PC-3 (cell line): ENCODE measurements around the gene PIR. TPM values are rescaled to one million over a fixed set of nuclear protein-coding genes. Genes with fewer than 3 reads are reported as not detected.

Source experiments
- ATAC-seq: fragments of 200-7000 bp; cut with Tn5 transposase; 2 replicates; pipeline ENCODE4 v1.9.1; 2020; ENCODE audit warnings: mild to moderate bottlenecking, moderate library complexity
- BruUV-seq: library from RNA; stranded (reverse); fragments of 400-500 nt; replicated peaks from 2 replicates; lab custom pipeline; 2021; lab: Mats Ljungman, UMichigan
- CTCF ChIA-PET: fragments of 300-600 bp; sonication (Branson Sonifier 250); formaldehyde crosslinking; loops from one replicate; lab custom pipeline; 2022; ENCODE audit warnings: antibody characterized with exemption; lab: Charles Lee
- POLR2A ChIA-PET: fragments of 300-600 bp; sonication (Branson Sonifier 250); formaldehyde crosslinking; loops from one replicate; lab custom pipeline; 2022; ENCODE audit warnings: antibody characterized with exemption; ENCODE audit not compliant: unreplicated experiment; lab: Charles Lee
- DNase-seq: peaks from one replicate; pipeline ENCODE4 v3.0.0-alpha.2; 2015
- H2AFZ ChIP-seq: fragments of 300-600 bp; sonication (generic); 2 replicates; pipeline ENCODE4 v1.6.0; 2016; ENCODE audit warnings: antibody characterized with exemption, low read length
- H3F3A ChIP-seq: fragments of 300-600 bp; sonication (generic); one replicate; pipeline ENCODE4 v1.6.0; 2017; ENCODE audit warnings: antibody characterized with exemption, low read length, control low read depth, mild to moderate bottlenecking; ENCODE audit not compliant: unreplicated experiment
- H3K27ac ChIP-seq: fragments of 300-600 bp; sonication (generic); 2 replicates; pipeline ENCODE4 v1.5.1; 2016; ENCODE audit warnings: mild to moderate bottlenecking, low read length
- H3K27me3 ChIP-seq: fragments of 300-600 bp; sonication (generic); 2 replicates; pipeline ENCODE4 v1.6.1; 2016; ENCODE audit warnings: low read length, mixed read lengths
- H3K36me3 ChIP-seq: fragments of 300-600 bp; sonication (generic); 2 replicates; pipeline ENCODE4 v1.6.1; 2016; ENCODE audit warnings: low read depth, mixed run types, low read length, mixed read lengths
- H3K4me1 ChIP-seq: fragments of 300-600 bp; sonication (generic); 2 replicates; pipeline ENCODE4 v1.5.1; 2016; ENCODE audit warnings: low read length; ENCODE audit not compliant: insufficient read depth
- H3K4me2 ChIP-seq: fragments of 300-600 bp; sonication (generic); 2 replicates; pipeline ENCODE4 v1.6.0; 2016; ENCODE audit warnings: low read length
- H3K4me3 ChIP-seq: fragments of 300-600 bp; sonication (generic); 2 replicates; pipeline ENCODE4 v1.5.1; 2016; ENCODE audit warnings: mild to moderate bottlenecking, low read length, mixed read lengths
- H3K79me2 ChIP-seq: fragments of 300-600 bp; sonication (generic); 2 replicates; pipeline ENCODE4 v1.6.1; 2017; ENCODE audit warnings: low read length, mixed read lengths
- H3K9ac ChIP-seq: fragments of 300-600 bp; sonication (generic); 2 replicates; pipeline ENCODE4 v1.6.0; 2016; ENCODE audit warnings: mild to moderate bottlenecking, low read length
- H3K9me2 ChIP-seq: fragments of 300-600 bp; sonication (generic); replicated peaks from 2 replicates; pipeline ENCODE4 v1.6.1; 2016; ENCODE audit warnings: mixed run types, low read length, mixed read lengths
- H3K9me3 ChIP-seq: fragments of 300-600 bp; sonication (generic); 2 replicates; pipeline ENCODE4 v1.6.1; 2016; ENCODE audit warnings: low read length, mixed read lengths
- H4K20me1 ChIP-seq: fragments of 300-600 bp; sonication (generic); 2 replicates; pipeline ENCODE4 v1.6.1; 2016; ENCODE audit warnings: low read length, mixed read lengths
- EZH2 ChIP-seq: fragments of 300-600 bp; sonication (generic); IDR thresholded peaks from one replicate; pipeline ENCODE4 v1.6.1; 2017; ENCODE audit warnings: antibody characterized with exemption, mild to moderate bottlenecking, low read length; ENCODE audit not compliant: unreplicated experiment
- EZH2phosphoT487 ChIP-seq: fragments of 300-600 bp; sonication (generic); IDR thresholded peaks from 2 replicates; pipeline ENCODE4 v1.6.1; 2018; ENCODE audit warnings: mild to moderate bottlenecking, antibody characterized with exemption, low read length, borderline replicate concordance
- intact Hi-C: fragments of 100-400 bp; cut with micrococcal nuclease; formaldehyde crosslinking; loops from 2 replicates; pipeline ENCODE4 v1.9.0; 2023
- total RNA-seq: library from RNA; depleted of rRNA; stranded (reverse); fragments of >200 nt; gene quantifications from 2 replicates; pipeline ENCODE4 v1.2.3, GENCODE V29; 2014
- TF ChIP-seq, protein P1 (sequence below): fragments of 300-600 bp; sonication (generic); conservative IDR thresholded peaks from 2 replicates; pipeline ENCODE4 v1.5.1; 2017; ENCODE audit warnings: antibody characterized with exemption, low read depth, mild to moderate bottlenecking, low read length

Gene PIR
- total RNA-seq, 1 experiment from 2014 or later: 50.8 TPM

DNA sequence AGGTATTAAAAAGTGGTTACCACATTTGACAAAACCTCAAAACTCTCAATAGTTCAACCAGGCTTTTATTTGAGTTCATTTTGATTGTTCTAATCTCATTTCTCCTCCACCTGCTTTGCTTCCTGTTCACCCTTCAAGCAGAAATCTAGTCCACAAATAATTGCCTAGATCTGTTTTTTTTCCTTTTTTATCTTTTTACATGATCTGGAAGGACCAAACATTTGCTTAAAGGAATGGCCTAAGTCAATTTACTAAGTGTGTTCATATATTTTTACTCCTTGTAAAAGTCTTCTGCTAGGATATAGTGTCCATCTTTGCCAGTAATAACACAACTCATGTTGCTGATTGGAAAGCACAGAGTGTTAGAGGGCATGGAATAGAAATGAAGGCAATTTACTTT, 82.7 kb downstream of the PIR start:
- H3F3A ChIP-seq: no peaks in the 10 kb centered on the region
- no peak overlapping the region for H2AFZ ChIP-seq
- ATAC-seq: no peak
- no peak overlapping the region for H3K4me3 ChIP-seq
- H3K9me2 ChIP-seq: no peaks in the 10 kb centered on the region
- no peak overlapping the region for H3K9ac ChIP-seq
- CTCF ChIA-PET: no interaction called here
- H3K36me3 ChIP-seq: no peaks in the 10 kb centered on the region
- H3K27me3 ChIP-seq: no peaks in the 10 kb centered on the region
- no peak overlapping the region for H3K4me2 ChIP-seq
- H3K9me3 ChIP-seq: no peaks in the 10 kb centered on the region
- BruUV-seq: no TSS peak
- TF ChIP-seq EZH2phosphoT487 (no peak), EZH2 (no peak)
- TF ChIP-seq, protein P1, sequence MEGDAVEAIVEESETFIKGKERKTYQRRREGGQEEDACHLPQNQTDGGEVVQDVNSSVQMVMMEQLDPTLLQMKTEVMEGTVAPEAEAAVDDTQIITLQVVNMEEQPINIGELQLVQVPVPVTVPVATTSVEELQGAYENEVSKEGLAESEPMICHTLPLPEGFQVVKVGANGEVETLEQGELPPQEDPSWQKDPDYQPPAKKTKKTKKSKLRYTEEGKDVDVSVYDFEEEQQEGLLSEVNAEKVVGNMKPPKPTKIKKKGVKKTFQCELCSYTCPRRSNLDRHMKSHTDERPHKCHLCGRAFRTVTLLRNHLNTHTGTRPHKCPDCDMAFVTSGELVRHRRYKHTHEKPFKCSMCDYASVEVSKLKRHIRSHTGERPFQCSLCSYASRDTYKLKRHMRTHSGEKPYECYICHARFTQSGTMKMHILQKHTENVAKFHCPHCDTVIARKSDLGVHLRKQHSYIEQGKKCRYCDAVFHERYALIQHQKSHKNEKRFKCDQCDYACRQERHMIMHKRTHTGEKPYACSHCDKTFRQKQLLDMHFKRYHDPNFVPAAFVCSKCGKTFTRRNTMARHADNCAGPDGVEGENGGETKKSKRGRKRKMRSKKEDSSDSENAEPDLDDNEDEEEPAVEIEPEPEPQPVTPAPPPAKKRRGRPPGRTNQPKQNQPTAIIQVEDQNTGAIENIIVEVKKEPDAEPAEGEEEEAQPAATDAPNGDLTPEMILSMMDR: no peak
- intact Hi-C loops: no loop called here
- H3K27ac ChIP-seq: no peak overlapping the region
- no peaks in the 10 kb centered on the region for H4K20me1 ChIP-seq
- POLR2A ChIA-PET: interaction anchor here (0.6 kb wide), 1 partner anchor 25 kb away, joined by 4 read pairs; no protein-coding TSS in a partner anchor
- H3K4me1 ChIP-seq: no peaks in the 10 kb centered on the region
- DNase-seq: no peak
- no peaks in the 10 kb centered on the region for H3K79me2 ChIP-seq

DNA sequence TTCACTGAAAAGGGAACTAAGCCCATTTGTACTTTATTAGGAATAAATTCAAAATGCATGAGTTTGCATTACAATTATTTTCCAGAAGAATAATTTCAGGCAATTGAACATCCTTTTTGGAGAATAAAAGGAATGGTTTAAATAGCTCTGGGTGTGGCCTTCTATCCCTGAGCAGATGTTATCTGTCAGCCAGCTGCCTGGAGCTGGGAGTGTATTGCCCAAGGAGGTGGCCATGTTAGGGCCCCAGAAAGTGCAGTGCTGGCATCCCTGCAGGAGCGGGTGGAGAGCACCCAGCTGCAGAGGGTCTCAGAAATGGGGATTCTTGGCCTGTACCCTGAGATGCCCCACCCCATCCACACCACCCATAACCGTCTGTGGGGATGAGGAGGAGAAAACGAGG, 87.3 kb downstream of the PIR start:
- Histone ChIP-seq H3K9me3 (no peaks in the 10 kb centered on the region), H4K20me1 (no peaks in the 10 kb centered on the region), H3K79me2 (no peaks in the 10 kb centered on the region), H3K27me3 (no peaks in the 10 kb centered on the region), H2AFZ (no peak overlapping the region), H3K9me2 (no peaks in the 10 kb centered on the region), H3K4me3 (no peak overlapping the region), H3K4me1 (no peaks in the 10 kb centered on the region), H3K9ac (no peak overlapping the region), H3K4me2 (no peak overlapping the region), H3K36me3 (no peaks in the 10 kb centered on the region), H3K27ac (no peak overlapping the region), H3F3A (no peaks in the 10 kb centered on the region)
- ChIA-PET POLR2A (no interaction called here), CTCF (no interaction called here)
- ATAC-seq (no peak), DNase-seq (no peak)
- no TSS peak for BruUV-seq
- intact Hi-C loops: no loop called here
- no peak for TF ChIP-seq EZH2
- TF ChIP-seq EZH2phosphoT487: no peak
- TF ChIP-seq, protein P1: no peak

DNA sequence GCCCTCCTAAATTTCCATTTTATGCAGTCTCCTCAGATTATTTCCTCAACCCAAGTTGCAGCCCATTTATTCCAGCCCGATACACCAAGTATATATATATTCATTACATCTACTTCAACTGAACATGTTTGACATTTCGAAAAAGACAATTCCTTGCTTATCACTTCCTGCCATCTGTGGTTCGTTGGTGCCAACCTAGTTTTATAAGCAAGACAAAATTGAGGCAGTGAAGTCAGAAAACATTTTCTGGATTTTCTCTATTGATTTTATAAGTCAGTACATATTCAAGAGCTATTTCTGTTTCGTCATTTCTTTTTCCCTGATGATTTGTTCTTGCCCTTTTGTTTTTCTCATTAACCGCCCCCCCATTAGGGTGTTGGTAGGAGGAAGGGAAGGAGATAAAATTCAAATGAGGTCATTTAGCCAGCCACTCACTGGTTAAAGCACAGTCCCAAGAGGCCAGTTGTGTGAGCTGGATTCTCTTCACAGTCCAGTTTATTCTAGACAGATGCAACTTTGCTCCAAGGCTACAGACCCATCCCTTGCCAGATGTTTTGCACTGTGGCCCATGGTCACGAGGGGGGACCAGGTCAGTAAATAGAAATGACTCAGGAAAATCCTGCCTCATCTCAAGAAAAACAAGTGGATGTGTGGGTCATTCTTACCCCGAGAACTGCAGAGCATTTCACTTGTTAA, 88.6 kb downstream of the PIR start:
- no peak overlapping the region for H2AFZ ChIP-seq
- no peaks in the 10 kb centered on the region for H3F3A ChIP-seq
- TF ChIP-seq, protein P1: no peak
- TF ChIP-seq EZH2: no peak
- no peak for TF ChIP-seq EZH2phosphoT487
- ChIA-PET POLR2A (no interaction called here), CTCF (no interaction called here)
- H3K4me2 ChIP-seq: no peak overlapping the region
- DNase-seq (no peak), ATAC-seq (no peak)
- H4K20me1 ChIP-seq: no peaks in the 10 kb centered on the region
- intact Hi-C loops: no loop called here
- H3K27ac ChIP-seq: no peak overlapping the region
- no peaks in the 10 kb centered on the region for H3K79me2 ChIP-seq
- H3K9ac ChIP-seq: no peak overlapping the region
- H3K27me3 ChIP-seq: no peaks in the 10 kb centered on the region
- H3K9me2 ChIP-seq: no peaks in the 10 kb centered on the region
- H3K9me3 ChIP-seq: no peaks in the 10 kb centered on the region
- no TSS peak for BruUV-seq
- H3K36me3 ChIP-seq: no peaks in the 10 kb centered on the region
- no peak overlapping the region for H3K4me3 ChIP-seq
- H3K4me1 ChIP-seq: no peaks in the 10 kb centered on the region
